Pancreas (tissue), 10 donors: ENCODE measurements around the gene GRIA3. TPM values are rescaled to one million over a fixed set of nuclear protein-coding genes. Genes with fewer than 3 reads are reported as not detected.

Experiments used
- ATAC-seq, 4 donors: fragments of 200-7000 bp; cut with Tn5 transposase; one replicate each; pipeline versions ENCODE4 v1.8.0 to v1.9.1; 2020; ENCODE audit warnings: mild to moderate bottlenecking in 4 of 4, moderate library complexity in 4 of 4
- DNase-seq, 6 donors: peaks; one replicate each; pipeline ENCODE4 v3.0.0-alpha.2; 2020
- FAIRE-seq: peaks from 2 replicates; lab custom pipeline; 2012; peaks lifted over from hg19 to GRCh38; lab: Jason Lieb, UNC
- H3K27ac ChIP-seq, 4 donors: fragments of 200-600 bp; sonication (generic); 1 replicate in 3 of 4; 2 replicates in 1 of 4; pipeline versions ENCODE4 v1.5.0 to v1.8.0; 2020
- H3K27me3 ChIP-seq, 4 donors: fragments of 200-600 bp; one replicate each; pipeline ENCODE4 v1.8.0; 2021
- H3K36me3 ChIP-seq, 3 donors: fragments of 200-600 bp; sonication (generic) in 1 of 3; one replicate each; pipeline versions ENCODE4 v1.5.0 to v1.8.0; 2020 to 2021
- H3K4me1 ChIP-seq, 3 donors: fragments of 200-600 bp; one replicate each; pipeline ENCODE4 v1.8.0; 2021
- H3K4me3 ChIP-seq, 4 donors: fragments of 200-600 bp; sonication (generic) in 2 of 4; one replicate each; pipeline versions ENCODE4 v1.5.0 to v1.8.0; 2020 to 2021
- H3K9me3 ChIP-seq, 4 donors: fragments of 200-600 bp; one replicate each; pipeline ENCODE4 v1.8.0; 2021
- WGBS, 2 donors: extraction: QIAGEN DNeasy Blood & Tissue Kit; methylation state at CpG; one replicate each; pipeline ENCODE4 v1.1.7; 2013; 5-methylcytosine and 5-hydroxymethylcytosine counted together
- intact Hi-C, 3 donors: fragments of 100-400 bp; cut with DNase I; formaldehyde crosslinking; loops; one replicate each; pipeline versions ENCODE4 v1.11.1 to v1.14.2; 2022
- polyA plus RNA-seq, 2 donors: library from polyadenylated mRNA; stranded (reverse); fragments of 200-250 nt; gene quantifications; one replicate each; pipeline ENCODE4 v1.2.3, GENCODE V29; 2013
- total RNA-seq, 6 donors: library from RNA; stranded (reverse); fragmentation: NEBNext Ultra II Directional in 4 of 6; extraction: Animal tissue kit (Norgen Biotek cat#: 25700) in 4 of 6; gene quantifications; one replicate each; pipeline versions ENCODE4 v1.2.1 to v1.2.4, GENCODE V29; 2021 to 2023
- TF ChIP-seq, protein P1 (sequence below), 4 donors: fragments of 200-600 bp; sonication (generic) in 3 of 4; IDR thresholded peaks; one replicate each; pipeline versions ENCODE4 v1.5.0 to v1.8.0; 2021; ENCODE audit warnings: antibody characterized with exemption in 4 of 4
- donor health status: healthy with polysubstance abuse.
- donor health status: DM: no; HTN: no; CAD: no; lungs with moderate emphysema.
- donor health status: DM: no; HTN: no; CAD: no.
- donor health status: control.
- donor health status: control.
- donor health status: Bipolar disorder and iron deficiency.
- donor health status: DM: yes; HTN: yes; CAD: no.
- donor health status: DM: no; HTN: no; CAD: no.
- donor health status: DM: no; HTN: no; CAD: no.
- donor health status: DM: yes; HTN: yes; CAD: no.

GRIA3 gene
- total and polyA plus RNA-seq, 8 donors: 0.28 to 11.8 (median 1.6) TPM

DNA sequence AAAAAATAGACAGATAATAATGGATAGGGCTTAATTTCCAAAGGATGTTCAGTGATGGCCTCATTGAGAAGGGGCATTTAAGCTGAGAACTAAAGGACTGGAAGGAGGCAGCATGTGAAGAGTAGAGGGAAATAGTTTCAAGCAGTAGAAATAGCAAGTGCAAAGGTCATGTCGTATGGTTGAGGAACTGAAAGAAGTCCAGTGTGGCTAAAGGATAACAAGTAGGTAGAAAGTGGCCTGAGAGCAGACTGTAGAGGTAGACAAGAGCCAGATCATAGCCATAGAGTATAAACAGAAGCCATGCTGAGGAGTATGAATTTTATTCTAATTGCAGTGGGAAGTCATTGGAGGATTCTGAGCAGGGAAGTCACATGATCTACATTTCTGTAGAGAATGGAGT is 72.3 kb downstream of the GRIA3 start:
- TF ChIP-seq, protein P1, sequence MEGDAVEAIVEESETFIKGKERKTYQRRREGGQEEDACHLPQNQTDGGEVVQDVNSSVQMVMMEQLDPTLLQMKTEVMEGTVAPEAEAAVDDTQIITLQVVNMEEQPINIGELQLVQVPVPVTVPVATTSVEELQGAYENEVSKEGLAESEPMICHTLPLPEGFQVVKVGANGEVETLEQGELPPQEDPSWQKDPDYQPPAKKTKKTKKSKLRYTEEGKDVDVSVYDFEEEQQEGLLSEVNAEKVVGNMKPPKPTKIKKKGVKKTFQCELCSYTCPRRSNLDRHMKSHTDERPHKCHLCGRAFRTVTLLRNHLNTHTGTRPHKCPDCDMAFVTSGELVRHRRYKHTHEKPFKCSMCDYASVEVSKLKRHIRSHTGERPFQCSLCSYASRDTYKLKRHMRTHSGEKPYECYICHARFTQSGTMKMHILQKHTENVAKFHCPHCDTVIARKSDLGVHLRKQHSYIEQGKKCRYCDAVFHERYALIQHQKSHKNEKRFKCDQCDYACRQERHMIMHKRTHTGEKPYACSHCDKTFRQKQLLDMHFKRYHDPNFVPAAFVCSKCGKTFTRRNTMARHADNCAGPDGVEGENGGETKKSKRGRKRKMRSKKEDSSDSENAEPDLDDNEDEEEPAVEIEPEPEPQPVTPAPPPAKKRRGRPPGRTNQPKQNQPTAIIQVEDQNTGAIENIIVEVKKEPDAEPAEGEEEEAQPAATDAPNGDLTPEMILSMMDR (IDR thresholded peaks at IDR 0.05): no peak
- ATAC-seq: no peak
- Histone ChIP-seq H3K36me3 (no peaks in the 10 kb centered on the region), H3K4me1 (no peaks in the 10 kb centered on the region), H3K27ac (no peak overlapping the region), H3K9me3 (no peaks in the 10 kb centered on the region), H3K27me3 (no peaks in the 10 kb centered on the region), H3K4me3 (no peak overlapping the region)
- no peak for FAIRE-seq
- intact Hi-C loops: no loop called here
- 74 to 83% methylated on average over 1 of the region's 1 CpG for WGBS, 2 donors
- DNase-seq: no peak

DNA sequence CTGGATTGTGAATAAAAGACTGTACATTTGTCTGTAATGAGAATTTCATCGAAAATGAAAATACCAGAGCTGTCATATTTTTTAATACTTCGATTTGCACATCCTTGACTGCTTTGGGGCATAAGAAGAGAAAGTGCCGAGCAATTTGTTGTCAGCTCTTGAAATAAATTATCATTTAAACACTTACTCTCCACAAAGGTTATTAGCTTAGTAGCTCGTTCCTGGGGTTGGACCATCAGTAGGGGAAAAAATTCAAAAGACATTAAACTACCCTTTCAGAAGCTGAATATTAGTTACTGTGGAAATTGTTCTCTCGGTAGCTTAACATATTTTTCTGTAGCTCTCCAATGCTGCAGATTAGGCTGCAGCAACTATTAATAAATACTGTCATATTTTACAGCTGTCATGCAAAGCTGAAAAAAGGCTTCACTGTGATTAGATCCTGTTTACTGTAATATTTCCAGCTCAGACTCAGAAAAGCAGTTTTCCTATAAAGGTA is 76.9 kb downstream of the GRIA3 start:
- H3K9me3 ChIP-seq: no peaks in the 10 kb centered on the region
- 57 to 62% methylated on average over 5 of the region's 5 CpGs for WGBS, 2 donors

DNA sequence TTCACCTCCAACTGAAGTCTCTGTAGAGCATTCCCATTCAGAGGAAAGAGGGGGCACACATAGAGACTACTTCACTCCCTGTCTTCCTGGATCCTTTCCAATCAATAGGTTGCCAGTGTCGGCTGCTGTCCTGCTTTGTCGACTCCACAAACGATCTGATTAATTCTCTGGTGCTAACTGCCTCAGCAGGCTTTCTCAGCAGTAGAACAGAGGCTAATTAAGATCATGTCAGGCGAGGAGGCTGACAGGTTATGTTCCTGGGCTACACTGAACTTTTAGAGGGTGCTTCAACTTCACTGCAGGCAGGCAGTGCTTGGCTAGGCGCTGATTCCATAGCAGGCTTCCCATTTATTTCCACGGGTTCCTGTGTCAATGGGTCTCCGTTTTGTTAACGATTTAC is 79.2 kb downstream of the GRIA3 start:
- WGBS, 2 donors: 33 to 44% methylated on average over 8 of the region's 8 CpGs
- TF ChIP-seq, protein P1 (IDR thresholded peaks at IDR 0.05): no peak
- DNase-seq (no peak), FAIRE-seq (no peak), ATAC-seq (no peak)
- Histone ChIP-seq H3K4me3 (no peak overlapping the region), H3K27me3 (no peaks in the 10 kb centered on the region), H3K9me3 (no peaks in the 10 kb centered on the region), H3K27ac (no peak overlapping the region), H3K4me1 (no peaks in the 10 kb centered on the region), H3K36me3 (no peaks in the 10 kb centered on the region)
- intact Hi-C loops: no loop called here

More for the DNA sequence above, 76.9 kb downstream of the GRIA3 start:
- FAIRE-seq (no peak), ATAC-seq (no peak), DNase-seq (no peak)
- Histone ChIP-seq H3K36me3 (no peaks in the 10 kb centered on the region), H3K4me3 (no peak overlapping the region), H3K4me1 (no peaks in the 10 kb centered on the region), H3K27ac (no peak overlapping the region), H3K27me3 (no peaks in the 10 kb centered on the region)
- intact Hi-C loops: no loop called here
- TF ChIP-seq, protein P1 (IDR thresholded peaks at IDR 0.05): no peak

DNA sequence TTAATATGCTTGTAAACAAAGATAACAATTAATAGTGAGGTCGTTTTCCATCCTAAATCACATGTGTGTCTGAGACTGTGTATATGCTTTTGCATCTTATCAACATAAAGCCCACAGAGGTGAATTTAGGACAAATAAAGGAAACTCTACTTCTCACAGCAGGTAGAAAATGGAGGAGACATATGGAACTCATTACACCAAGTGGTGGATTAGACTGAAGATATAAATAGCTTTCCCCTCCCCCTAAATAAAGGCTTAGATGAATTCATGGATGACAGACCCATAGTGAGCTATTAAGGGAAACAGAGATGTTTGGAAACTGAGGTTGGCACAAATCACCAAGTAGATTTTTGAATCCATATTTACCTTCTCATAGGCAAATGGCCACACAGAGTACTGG is 79.7 kb downstream of the GRIA3 start:
- 17 to 18% methylated on average over 1 of the region's 1 CpG for WGBS, 2 donors
- Histone ChIP-seq H3K36me3 (no peaks in the 10 kb centered on the region), H3K27ac (no peak overlapping the region), H3K27me3 (no peaks in the 10 kb centered on the region), H3K4me3 (no peak overlapping the region), H3K9me3 (no peaks in the 10 kb centered on the region), H3K4me1 (no peaks in the 10 kb centered on the region)
- TF ChIP-seq, protein P1 (IDR thresholded peaks at IDR 0.05): no peak
- no peak for ATAC-seq
- FAIRE-seq: no peak
- intact Hi-C loops: no loop called here
- DNase-seq: no peak

DNA sequence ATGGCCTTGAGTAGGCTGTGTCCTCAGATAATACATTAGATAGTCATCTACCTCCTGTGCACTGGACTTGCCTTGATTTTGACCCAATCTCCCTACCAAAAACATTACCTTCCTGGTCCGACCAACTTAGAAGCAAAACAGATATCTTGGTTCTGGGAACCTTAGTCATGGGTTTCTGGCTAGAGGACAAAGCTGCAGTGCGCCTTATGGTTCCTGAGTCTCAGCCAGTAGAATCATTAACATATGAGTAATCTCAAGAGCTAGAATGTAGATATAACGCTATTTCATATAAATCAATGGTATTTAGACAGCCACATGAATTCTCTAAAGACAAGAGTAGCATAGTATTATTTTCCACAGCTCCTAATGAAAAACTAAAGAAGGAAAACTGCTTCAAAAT is 83.1 kb downstream of the GRIA3 start:
- no peak overlapping the region for H3K4me3 ChIP-seq
- no peaks in the 10 kb centered on the region for H3K27me3 ChIP-seq
- H3K36me3 ChIP-seq: no peaks in the 10 kb centered on the region
- intact Hi-C loops: no loop called here
- ATAC-seq (no peak), FAIRE-seq (no peak), DNase-seq (no peak)
- H3K9me3 ChIP-seq: no peaks in the 10 kb centered on the region
- 59 to 60% methylated on average over 3 of the region's 3 CpGs for WGBS, 2 donors
- TF ChIP-seq, protein P1 (IDR thresholded peaks at IDR 0.05): no peak
- no peak overlapping the region for H3K27ac ChIP-seq
- no peaks in the 10 kb centered on the region for H3K4me1 ChIP-seq
